ENCODE data around the gene ZNF639.

DNA sequence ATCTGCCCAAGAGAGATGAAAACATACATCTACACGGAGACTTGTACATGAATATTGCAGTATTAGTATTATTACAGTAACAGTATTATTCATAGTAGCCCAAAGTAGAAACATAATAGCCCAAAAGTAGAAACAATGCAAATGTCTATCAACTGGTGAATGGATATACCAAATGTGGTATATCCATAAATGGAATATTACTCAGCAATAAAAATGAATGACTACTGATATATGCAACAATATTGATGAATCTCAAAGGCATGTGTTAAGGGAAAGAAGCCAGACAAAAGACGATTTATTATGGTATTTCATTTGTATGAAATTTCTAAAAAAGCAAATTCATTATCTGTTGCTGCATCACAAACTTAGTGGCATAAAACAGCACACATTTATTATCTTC lies 23.5 kb upstream of the ZNF639 start:
- TF ChIP-seq, protein P1, sequence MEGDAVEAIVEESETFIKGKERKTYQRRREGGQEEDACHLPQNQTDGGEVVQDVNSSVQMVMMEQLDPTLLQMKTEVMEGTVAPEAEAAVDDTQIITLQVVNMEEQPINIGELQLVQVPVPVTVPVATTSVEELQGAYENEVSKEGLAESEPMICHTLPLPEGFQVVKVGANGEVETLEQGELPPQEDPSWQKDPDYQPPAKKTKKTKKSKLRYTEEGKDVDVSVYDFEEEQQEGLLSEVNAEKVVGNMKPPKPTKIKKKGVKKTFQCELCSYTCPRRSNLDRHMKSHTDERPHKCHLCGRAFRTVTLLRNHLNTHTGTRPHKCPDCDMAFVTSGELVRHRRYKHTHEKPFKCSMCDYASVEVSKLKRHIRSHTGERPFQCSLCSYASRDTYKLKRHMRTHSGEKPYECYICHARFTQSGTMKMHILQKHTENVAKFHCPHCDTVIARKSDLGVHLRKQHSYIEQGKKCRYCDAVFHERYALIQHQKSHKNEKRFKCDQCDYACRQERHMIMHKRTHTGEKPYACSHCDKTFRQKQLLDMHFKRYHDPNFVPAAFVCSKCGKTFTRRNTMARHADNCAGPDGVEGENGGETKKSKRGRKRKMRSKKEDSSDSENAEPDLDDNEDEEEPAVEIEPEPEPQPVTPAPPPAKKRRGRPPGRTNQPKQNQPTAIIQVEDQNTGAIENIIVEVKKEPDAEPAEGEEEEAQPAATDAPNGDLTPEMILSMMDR (IDR thresholded peaks at IDR 0.05): no peak
- TF ChIP-seq POLR2A (IDR thresholded peaks at IDR 0.05): no peak

Measured in heart left ventricle (tissue), 13 donors.